GM18909 (cell line): Measurements from ENCODE around the gene SLC35A3.
"Not testable (repeated sequence)": the region's sequence is repeated elsewhere in the genome, so short reads cannot be mapped to it uniquely, and the experiment has no call there.

Experiments
- ATAC-seq: cut with Tn5 transposase; IDR thresholded peaks from one replicate; pipeline ENCODE4 v1.9.1; 2021; ENCODE audit warnings: mild to moderate bottlenecking; ENCODE audit not compliant: unreplicated experiment, poor library complexity

Gene SLC35A3

DNA sequence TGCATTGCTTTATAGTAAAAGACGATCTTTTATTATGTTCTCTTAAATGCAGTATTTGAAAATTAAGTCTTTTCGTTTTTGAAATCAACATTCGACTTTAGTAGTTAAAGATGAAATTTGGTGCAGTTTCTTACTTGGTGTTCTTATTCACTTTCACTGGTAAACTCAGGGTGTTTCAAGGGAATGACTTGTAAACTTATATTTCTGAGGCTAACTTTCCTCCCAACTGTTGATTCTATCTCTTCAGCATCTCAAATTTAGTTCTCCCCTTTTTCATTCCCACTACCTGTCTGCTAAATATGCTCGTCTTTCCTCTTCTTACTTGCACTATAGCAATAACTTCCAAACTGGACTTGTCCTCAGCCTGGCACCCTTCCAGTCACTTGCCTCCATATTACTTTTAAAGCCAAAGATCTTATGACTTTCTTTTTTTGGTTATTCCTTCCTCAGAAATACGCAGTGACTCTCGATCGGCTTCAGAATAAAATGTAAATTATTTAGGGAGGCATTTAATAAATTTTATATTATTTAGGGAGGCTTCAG lies 988 bp downstream of the SLC35A3 start:
- ATAC-seq, result no peak

DNA sequence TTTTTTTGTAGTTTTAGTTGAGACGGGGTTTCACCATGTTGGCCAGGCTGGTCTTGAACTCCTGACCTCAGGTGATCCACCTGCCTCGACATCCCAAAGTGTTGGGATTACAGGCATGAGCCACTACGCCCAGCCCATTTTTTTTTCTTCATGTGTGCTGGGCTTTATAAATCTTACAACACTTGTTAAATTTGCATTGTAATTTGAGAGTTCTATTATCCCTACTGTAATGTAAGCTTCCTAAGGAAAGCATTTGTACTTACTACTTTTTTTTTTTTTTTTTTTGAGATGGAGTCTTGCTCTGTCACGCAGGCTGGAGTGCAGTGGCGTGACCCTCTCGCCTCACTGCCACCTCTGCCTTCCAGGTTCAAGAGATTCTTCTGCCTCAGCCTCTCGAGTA lies 2.3 kb downstream of the SLC35A3 start:
- ATAC-seq, result not testable (repeated sequence)

DNA sequence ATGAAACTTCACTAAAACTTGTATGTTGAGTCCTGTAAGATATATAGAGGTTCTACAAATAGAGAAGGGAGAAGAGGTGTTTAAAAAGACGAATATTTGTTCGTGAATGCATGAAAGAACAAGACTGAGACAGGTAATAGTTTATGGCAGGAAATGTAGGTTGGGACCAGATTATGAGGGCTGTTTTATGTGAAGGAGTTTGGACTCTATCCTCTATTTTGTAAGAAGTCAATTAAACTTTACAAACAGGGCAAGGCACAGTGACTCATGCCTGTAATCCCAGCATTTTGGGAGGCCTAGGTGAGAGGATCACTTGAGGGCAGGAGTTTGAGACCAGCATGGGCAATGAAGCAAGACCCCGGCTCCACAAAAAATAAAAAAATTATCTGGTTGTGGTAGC lies 5.7 kb downstream of the SLC35A3 start:
- ATAC-seq, result no peak

DNA sequence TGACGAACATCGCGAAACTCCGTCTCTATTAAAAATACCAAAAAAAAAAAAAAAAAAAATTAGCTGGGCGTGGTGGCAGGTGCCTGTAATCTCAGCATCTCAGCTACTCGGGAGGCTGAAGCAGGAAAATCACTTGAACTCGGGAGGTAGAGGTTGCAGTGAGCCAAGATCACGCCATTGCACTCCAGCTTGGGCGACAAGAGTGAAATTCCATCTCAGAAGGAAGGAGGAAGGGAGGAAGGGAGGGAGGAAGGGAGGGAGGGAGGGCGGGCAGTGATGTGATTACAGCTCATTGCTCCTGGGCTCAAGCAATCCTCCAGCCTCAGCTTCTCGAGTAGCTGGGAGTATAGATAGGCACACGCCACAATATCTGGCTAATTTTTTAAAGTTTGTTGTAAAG lies 7.5 kb downstream of the SLC35A3 start:
- ATAC-seq, result not testable (repeated sequence)

DNA sequence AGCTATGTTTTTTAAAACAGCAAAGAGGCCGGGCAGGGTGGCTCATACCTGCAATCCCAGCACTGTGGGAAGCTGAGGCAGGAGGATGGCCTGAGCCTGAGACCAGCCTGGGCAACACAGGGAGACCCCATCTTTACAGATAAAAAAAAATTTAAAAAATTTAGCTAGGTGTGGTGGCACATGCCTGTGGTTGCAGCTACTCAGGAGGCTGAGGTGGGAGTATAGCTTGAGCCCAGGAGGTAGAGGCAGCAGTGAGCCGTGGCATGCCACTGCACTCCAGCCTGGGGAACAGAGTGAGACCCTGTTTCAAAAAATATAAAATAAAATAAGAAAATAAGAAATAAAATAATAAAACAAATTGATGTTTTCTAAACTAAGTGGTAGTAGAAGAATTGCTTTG lies 8.4 kb downstream of the SLC35A3 start:
- ATAC-seq, result no peak

DNA sequence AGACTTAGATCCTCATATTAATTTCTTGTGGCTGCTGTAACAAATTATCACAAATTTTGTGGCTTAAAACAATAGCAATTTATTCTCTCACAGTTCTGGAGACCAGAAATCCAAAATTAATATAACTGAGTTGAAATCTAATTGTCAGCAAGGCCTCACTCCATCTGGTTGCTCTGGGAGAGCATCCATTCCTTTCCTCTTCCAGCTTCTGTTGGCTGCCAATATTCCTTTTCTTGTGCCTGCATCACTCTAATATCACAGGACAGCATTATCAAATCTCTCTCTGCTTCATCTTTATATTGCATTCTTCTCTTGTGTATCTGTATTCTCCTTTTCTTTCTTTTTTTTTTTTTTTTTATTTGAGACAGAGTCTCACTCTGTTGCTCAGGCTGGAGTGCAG lies 9.3 kb downstream of the SLC35A3 start:
- ATAC-seq, result no peak

DNA sequence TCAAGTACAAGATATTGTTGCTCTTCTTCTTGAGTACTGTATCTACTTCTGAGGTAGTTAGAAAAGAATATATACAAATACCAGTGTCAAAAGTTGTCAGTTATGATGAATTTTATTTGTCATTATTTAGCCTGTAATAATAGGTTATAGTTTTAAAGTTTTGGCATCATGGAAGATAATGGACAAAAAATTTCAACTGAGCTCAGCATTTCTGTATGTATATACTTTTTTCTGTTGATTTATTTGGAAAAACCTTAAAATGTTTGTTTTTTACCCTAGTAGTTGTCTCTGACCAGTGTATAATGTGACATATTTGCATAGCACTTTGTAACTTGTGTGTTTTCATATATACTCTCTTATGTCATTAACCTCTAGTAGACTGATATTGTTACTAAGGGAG lies 11.1 kb downstream of the SLC35A3 start:
- no peak for ATAC-seq

DNA sequence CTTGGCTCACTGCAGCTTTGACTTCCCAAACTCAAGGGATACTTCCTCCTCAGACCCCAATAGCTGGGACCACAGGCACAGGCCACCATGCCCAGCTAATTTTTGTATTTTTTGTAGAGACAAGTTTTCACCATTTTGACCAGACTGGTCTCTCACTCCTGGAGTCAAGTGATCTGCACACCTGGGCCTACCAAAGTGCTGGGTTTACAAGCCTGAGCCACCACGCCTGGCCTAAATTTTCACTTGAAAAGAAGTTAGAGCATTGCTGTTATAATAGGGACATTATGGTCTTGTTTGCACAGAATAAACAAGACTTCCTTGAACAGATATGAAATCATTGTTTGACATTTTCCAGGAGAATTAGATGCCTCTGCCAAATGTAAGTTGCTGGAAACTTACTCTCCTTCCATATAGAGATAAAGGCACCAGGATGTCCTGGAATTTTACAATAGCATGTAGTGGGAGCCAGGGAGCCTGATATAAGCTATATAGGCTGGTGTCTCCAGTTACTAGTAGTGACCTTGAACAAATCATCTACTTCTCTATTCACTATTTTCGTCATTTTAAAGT lies 16.9 kb downstream of the SLC35A3 start:
- ATAC-seq, result no peak

DNA sequence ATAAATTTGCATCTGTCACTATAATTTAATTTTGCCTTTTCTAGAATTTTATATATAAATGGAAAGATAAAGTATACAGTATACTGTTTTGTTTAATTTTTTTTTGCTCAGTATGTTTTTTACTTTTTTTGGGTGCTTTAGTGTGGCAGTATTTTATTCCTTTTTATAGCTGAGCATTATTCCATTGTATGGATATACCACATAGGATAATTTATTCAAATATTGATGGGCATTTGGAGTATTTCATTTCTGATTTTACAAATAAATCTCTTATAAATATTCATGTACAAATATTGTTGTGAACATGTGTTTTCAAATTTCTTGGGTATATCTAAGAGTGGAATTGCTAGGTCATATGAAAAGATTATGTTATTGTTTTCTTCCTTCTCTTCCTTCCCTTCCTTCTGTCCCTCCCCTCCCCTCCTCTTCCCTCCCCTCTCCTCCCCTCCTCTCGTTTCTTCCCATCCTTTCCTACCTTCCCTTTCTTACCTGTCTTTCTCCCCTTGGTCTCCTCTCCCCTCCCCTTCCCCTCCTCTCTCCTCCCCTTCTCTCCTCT lies 18.5 kb downstream of the SLC35A3 start:
- no peak for ATAC-seq

DNA sequence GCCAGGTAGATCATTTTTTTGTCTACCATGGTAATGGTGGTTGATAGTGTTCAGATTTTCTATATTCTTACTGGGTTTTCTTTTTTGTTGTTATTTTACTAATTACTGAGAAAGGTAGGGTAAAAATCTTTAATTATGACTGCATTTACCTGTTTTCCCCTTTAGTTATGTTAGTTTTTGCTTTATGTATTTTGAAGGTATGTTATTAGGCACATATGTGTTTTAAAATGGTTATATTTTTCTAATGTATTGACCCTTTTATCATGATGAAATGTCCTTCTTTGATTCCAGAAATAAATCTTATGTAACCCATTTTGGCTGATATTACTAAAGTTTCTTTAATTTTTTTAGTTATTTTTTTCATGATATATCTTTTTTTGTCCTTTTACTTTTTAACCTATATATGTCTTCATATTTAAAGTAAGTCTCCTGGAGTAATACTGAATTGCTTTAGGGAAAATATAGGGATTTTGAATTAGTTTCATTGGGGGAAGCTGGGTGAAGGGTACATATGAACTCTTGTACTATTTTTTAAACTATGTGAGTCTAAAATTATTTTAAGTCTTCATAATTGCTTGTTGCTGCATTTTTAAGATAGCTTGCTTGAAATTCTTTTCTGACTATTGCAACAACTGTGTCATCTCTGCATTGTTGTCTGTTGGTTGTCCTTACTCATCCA lies 22.4 kb downstream of the SLC35A3 start:
- ATAC-seq, result no peak

DNA sequence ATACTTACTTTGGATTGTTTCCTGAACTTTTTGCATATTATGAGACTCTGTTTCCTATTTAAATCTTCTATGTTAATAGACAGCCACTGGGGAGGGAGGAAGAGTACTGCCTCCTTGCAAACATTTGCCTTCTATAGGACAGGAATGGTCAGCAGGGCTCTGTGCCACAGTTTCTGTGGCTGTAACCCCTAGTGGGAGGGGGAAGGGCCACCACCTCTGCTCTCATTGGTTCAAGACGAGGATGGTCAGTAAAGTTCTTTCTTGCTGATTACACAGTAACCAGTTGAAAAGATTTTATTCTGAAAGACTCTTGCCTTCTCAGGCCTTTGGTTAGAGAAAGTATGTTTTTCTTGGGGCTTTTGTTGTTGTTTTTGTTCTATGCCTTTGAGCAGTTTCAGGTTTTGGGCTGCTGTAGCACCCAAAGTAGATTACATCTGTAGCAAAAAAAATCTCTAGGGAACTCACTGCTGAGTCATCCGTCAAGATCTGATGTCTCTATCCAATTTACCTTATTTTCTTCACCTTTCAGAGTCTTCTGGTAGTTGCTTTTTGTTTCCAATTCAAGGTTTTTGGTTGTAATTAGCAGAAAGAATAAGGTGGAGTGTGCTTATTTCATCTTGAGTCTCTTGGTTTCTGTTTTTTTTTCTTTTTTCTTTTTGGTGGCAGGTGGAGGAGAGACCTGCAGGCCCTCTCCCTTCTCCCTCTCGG lies 23.1 kb downstream of the SLC35A3 start:
- ATAC-seq, result peak; percentile 67

DNA sequence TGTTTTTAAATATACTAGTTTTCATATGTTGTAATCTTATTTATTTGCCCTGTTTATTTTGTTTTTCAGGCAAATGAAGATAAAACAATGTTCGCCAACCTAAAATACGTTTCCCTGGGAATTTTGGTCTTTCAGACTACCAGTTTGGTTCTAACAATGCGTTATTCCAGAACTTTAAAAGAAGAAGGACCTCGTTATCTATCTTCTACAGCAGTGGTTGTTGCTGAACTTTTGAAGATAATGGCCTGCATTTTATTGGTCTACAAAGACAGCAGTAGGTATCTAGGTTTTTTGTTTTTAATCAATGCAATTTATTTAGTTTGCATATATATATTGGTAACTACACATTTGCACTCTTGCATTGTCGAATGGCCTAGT lies 23.7 kb downstream of the SLC35A3 start:
- ATAC-seq, result no peak

DNA sequence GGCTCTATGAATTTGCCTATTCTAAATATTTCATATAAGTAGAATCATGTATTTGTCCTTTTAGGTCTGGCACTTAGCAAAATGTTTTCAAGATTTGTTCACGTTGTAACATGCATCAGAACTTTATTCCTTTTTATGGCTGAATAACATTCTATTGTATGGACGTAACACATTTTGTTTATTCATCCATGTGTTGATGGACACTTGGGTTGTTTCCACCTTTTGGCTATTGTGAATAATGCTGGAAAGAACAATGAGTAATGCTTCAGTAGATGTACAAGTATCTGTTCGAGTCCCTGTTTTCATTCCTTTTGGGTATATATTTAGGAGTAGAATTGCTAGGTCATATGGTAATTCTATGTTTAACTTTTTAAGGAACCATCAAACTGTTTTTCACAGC lies 24.7 kb downstream of the SLC35A3 start:
- ATAC-seq, result no peak

DNA sequence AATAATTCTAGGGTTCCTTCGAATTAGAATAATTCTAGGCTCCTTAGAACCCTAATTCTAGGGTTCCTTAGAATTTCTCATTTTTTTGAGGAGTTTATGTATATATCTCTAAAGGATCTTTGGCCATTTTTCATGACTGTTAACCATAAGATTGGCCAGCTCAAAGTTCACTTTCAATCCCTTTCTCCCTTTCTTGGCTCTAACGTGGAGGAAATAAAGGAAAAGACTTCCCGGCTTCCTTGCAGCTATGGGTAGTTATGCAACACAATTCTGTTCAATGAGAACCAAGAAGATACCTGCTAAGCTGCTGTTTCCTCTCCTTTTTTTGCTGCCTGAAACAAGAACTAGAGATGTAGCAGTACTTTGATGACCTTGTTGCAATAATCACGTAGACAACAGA lies 27.2 kb downstream of the SLC35A3 start:
- no peak for ATAC-seq

DNA sequence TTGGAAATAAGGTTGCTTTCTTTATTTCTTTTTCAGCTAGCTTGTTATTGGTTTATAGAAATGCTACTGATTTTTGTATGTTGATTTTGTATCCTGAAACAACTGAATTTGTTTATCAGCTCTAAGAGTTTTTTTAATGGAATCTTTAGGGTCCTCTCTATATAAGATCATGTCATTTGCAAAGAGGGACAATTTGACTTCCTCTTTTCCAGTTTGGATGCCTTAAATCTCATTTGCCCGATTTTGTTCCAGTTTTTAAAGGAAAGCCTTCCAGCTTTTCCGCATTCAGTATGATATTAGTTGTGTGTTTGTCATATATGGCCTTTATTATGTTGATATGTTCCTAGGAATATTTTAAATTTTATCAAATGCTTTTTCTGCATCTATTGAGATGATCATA lies 31.7 kb downstream of the SLC35A3 start:
- no peak for ATAC-seq

DNA sequence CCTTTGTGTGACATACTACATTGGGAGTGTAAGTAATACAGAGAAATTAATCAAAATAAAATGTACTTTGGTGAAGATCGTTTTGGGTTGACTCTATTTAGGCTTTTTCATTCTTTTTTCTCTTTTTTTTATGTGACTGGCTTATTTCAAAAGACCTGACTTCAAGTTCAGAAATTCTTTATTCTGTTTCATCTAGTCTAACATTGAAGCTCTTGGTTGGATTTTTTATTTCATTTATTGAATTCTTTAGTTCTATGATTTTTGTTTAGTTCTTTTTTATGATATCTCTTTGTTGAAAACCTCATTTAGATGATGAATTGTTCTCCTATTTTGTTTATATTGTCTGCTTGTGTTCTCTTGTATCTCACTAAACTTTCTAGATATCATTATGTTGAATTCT lies 35.6 kb downstream of the SLC35A3 start:
- no peak for ATAC-seq

DNA sequence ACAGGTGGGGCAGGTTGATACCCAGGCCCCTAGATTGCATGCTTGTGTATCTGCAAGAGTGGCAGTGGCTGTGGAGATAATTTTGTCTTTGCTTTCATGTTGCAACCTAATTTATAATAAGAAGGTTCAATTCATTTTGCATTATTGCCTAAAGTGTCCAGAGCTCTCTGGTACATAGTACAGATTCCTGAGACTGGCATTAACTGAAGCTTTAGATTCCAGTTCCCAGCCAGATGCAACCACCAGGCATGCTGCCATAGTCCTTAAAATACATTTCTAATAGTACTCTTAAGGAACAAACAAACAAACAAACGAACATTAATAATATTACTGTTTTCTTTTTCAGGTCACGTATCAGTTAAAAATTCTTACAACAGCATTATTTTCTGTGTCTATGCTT lies 36.9 kb downstream of the SLC35A3 start:
- ATAC-seq, result no peak

DNA sequence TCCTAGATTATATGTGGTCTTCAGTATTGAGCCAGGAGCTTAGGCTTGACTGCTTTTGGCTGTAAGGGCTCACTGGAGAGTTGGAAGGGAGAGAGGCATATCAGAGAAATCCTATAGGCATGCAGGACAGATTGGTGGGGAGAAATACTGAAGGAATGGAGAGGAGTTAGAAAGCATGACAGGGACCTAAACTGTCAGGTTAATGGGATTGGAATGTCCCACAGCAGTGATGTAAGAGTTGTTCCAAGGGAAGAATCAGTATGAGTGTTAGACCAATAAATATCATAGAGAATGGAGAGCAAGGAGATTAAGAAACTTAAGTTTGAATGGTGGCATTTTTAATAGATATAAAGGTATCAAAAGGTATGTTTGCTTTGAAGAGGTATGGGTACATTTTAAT lies 39.7 kb downstream of the SLC35A3 start:
- no peak for ATAC-seq

DNA sequence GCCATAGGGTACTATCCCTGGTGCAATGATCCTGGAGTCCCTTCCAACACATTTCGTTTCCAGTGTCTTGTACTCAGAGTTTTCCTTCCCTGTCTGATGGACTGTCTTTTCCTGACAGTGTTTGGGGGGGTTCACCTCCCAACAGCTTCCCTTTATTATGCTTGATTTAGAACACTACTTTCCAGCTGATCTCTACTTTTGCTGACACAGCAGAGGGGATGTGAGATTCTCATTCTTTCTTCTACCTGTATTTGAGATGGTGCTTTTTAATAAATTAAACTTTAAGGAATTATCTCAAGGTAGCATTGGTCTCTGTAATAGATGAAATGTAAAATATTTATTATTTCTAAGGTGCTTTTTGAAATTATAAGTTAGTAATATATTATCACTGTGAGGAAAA lies 41.0 kb downstream of the SLC35A3 start:
- no peak for ATAC-seq

DNA sequence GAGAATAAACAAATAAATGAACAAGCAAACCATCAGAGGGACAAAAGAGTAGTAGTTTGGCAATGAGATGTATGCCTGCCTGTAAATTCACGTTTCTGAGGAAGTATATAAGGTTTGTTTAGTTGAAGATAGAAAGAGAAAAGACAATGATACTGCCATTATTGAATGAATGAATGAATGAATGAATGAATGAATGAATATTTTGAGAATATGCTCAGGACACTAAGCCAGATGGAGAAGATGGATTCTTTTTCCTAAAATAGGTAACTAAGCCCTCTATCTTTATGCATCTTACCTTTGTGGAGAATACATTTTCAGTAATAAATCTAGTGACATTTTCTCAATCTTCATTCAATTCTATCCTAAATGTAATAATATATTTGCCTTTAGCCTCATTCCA lies 49.4 kb downstream of the SLC35A3 start:
- ATAC-seq, result no peak

DNA sequence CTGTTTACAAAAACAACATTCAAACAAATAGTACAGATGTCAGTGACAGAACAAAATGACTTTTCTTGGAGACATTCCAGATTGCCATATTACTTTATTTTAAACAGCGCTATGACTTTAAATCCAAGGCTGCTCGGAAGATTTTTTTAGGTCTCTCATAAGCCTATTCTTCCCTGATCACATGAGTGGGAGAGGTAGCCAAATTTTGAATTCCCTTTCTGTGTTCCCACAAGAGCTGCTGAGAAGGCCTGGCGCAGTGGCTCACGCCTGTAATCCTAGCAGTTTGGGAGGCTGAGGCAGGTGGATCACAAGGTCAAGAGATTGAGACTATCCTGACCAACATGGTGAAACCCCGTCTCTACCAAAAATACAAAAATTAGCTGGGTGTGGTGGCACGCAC lies 53.7 kb downstream of the SLC35A3 start:
- no peak for ATAC-seq
